Astrocyte (in vitro differentiated cells and primary cell): Measurements from ENCODE around the gene RPS3A. TPM values are rescaled to one million over a fixed set of nuclear protein-coding genes. Genes with fewer than 3 reads are reported as not detected.

ENCODE experiments used
- DNase-seq: peaks from one replicate; pipeline ENCODE4 v3.0.0-alpha.2; 2010; ENCODE audit warnings: low read depth
- FAIRE-seq: peaks from 2 replicates; lab custom pipeline; 2011; peaks lifted over from hg19 to GRCh38; lab: Jason Lieb, UNC
- H2AFZ ChIP-seq: 2 replicates; pipeline ENCODE4 v1.6.0; 2012; ENCODE audit warnings: low read depth, low read length, inconsistent platforms
- H3K27ac ChIP-seq: 2 replicates; pipeline ENCODE4 v1.5.1; 2011; ENCODE audit warnings: low read depth, low read length, inconsistent platforms
- H3K27me3 ChIP-seq: 2 replicates; pipeline ENCODE4 v1.6.0; 2011; ENCODE audit warnings: low read length, inconsistent platforms; ENCODE audit not compliant: insufficient read depth
- H3K36me3 ChIP-seq: 2 replicates; pipeline ENCODE4 v1.5.1; 2011; ENCODE audit warnings: low read length, inconsistent platforms; ENCODE audit not compliant: insufficient read depth
- H3K4me1 ChIP-seq: 2 replicates; pipeline ENCODE4 v1.5.1; 2011; ENCODE audit warnings: low read length, inconsistent platforms; ENCODE audit not compliant: insufficient read depth
- H3K4me2 ChIP-seq: 2 replicates; pipeline ENCODE4 v1.6.0; 2012; ENCODE audit warnings: low read length, inconsistent platforms
- H3K4me3 ChIP-seq: 2 replicates; pipeline ENCODE4 v1.5.1; 2011; ENCODE audit warnings: low read depth, mild to moderate bottlenecking, low read length, inconsistent platforms; ENCODE audit not compliant: insufficient read depth
- H3K79me2 ChIP-seq: 2 replicates; pipeline ENCODE4 v1.6.0; 2012; ENCODE audit warnings: mild to moderate bottlenecking, low read length, inconsistent platforms; ENCODE audit not compliant: insufficient read depth
- H3K9ac ChIP-seq: 2 replicates; pipeline ENCODE4 v1.6.0; 2012; ENCODE audit warnings: mild to moderate bottlenecking, low read length, inconsistent platforms
- H3K9me3 ChIP-seq: 2 replicates; pipeline ENCODE4 v1.5.1; 2012; ENCODE audit warnings: low read depth, mild to moderate bottlenecking, low read length, inconsistent platforms; ENCODE audit not compliant: insufficient read depth
- H4K20me1 ChIP-seq: 2 replicates; pipeline ENCODE4 v1.6.0; 2012; ENCODE audit warnings: low read length, inconsistent platforms; ENCODE audit not compliant: insufficient read depth
- H3K27ac Mint-ChIP-seq: one replicate; pipeline ENCODE4 v1.8.0; 2021; ENCODE audit warnings: mild to moderate bottlenecking, mixed read lengths; ENCODE audit not compliant: unreplicated experiment
- H3K27me3 Mint-ChIP-seq: one replicate; pipeline ENCODE4 v1.8.0; 2021; ENCODE audit warnings: low read depth, mixed read lengths; ENCODE audit not compliant: unreplicated experiment
- H3K36me3 Mint-ChIP-seq: one replicate; pipeline ENCODE4 v1.8.0; 2021; ENCODE audit warnings: low read depth, mixed read lengths; ENCODE audit not compliant: unreplicated experiment
- H3K4me1 Mint-ChIP-seq: one replicate; pipeline ENCODE4 v1.8.0; 2021; ENCODE audit warnings: low read depth, mixed read lengths; ENCODE audit not compliant: unreplicated experiment
- H3K4me3 Mint-ChIP-seq: one replicate; pipeline ENCODE4 v1.8.0; 2021; ENCODE audit warnings: mild to moderate bottlenecking, moderate library complexity, mixed read lengths; ENCODE audit not compliant: unreplicated experiment
- H3K9me3 Mint-ChIP-seq: one replicate; pipeline ENCODE4 v1.8.0; 2021; ENCODE audit warnings: mild to moderate bottlenecking, mixed read lengths; ENCODE audit not compliant: unreplicated experiment
- EZH2 ChIP-seq: IDR thresholded peaks from 2 replicates; pipeline ENCODE4 v1.6.1; 2012; ENCODE audit warnings: mild to moderate bottlenecking, low read length, inconsistent platforms; ENCODE audit not compliant: insufficient read depth
- total RNA-seq: library from RNA; stranded (reverse); gene quantifications from 2 replicates; pipeline ENCODE4 v1.2.1, GENCODE V29; 2021
- TF ChIP-seq, protein P1 (sequence below): IDR thresholded peaks from 2 replicates; pipeline ENCODE4 v1.5.1; 2011; ENCODE audit warnings: low read depth, mild to moderate bottlenecking, inconsistent platforms, low read length, moderate library complexity; ENCODE audit not compliant: insufficient read depth

Gene RPS3A
- total RNA-seq, 1 donor from 2014 or later = 1,351 TPM

DNA sequence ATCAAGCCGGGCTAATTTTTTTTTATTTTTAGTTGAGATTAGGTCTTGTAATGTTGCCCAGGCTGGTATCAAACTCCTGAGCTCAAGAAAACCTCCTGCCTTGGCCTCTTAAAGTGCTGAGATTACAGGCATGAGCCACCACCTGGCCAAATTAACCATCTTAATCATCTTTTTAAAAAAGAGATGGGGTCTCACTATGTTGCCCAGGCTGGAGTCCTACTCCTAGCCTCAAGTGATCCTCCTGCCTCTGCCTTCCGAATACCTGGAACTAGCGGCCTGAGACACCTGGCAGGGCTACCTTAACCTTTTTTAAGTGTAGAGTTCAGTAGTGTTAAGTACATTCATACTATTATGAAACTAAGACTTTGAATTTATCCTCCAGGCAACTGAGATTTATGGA, 1.7 kb upstream of the RPS3A start:
- Histone ChIP-seq H3K27ac (no peak overlapping the region), H3K79me2 (peaks cover 34% of the 10 kb centered on the region), H3K27me3 (no peaks in the 10 kb centered on the region), H2AFZ (no peak overlapping the region), H4K20me1 (peaks cover 31% of the 10 kb centered on the region), H3K4me1 (peaks cover 9% of the 10 kb centered on the region), H3K9ac (no peak overlapping the region), H3K4me3 (no peak overlapping the region), H3K36me3 (peaks cover 22% of the 10 kb centered on the region), H3K4me2 (no peak overlapping the region), H3K9me3 (no peaks in the 10 kb centered on the region)
- Mint-ChIP-seq H3K36me3 (peaks cover 23% of the 10 kb centered on the region), H3K4me3 (no peak overlapping the region), H3K27ac (no peak overlapping the region), H3K27me3 (no peaks in the 10 kb centered on the region), H3K9me3 (no peaks in the 10 kb centered on the region), H3K4me1 (peaks cover 9% of the 10 kb centered on the region)
- FAIRE-seq (no peak), DNase-seq (no peak)
- TF ChIP-seq, protein P1, sequence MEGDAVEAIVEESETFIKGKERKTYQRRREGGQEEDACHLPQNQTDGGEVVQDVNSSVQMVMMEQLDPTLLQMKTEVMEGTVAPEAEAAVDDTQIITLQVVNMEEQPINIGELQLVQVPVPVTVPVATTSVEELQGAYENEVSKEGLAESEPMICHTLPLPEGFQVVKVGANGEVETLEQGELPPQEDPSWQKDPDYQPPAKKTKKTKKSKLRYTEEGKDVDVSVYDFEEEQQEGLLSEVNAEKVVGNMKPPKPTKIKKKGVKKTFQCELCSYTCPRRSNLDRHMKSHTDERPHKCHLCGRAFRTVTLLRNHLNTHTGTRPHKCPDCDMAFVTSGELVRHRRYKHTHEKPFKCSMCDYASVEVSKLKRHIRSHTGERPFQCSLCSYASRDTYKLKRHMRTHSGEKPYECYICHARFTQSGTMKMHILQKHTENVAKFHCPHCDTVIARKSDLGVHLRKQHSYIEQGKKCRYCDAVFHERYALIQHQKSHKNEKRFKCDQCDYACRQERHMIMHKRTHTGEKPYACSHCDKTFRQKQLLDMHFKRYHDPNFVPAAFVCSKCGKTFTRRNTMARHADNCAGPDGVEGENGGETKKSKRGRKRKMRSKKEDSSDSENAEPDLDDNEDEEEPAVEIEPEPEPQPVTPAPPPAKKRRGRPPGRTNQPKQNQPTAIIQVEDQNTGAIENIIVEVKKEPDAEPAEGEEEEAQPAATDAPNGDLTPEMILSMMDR = no peak
- no peak for TF ChIP-seq EZH2

DNA sequence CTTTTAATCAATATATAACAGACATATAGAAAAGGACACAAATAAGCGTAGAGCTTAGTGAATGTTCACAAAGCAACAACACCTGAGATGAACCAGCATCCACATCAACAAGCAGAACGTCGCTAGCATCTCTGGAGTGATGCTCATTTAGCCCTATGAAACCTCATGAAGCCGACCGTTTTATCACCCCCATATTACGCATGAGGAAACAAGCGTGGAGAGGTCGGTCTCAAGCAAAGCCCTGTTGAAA, 524 bp upstream of the RPS3A start:
- Histone ChIP-seq H3K4me3 (peak overlapping the region; percentile 100), H3K27me3 (no peaks in the 10 kb centered on the region), H3K9me3 (no peaks in the 10 kb centered on the region), H3K4me1 (peaks cover 9% of the 10 kb centered on the region), H4K20me1 (peaks cover 42% of the 10 kb centered on the region), H3K36me3 (peaks cover 33% of the 10 kb centered on the region), H2AFZ (peak overlapping the region; percentile 92), H3K27ac (peak overlapping the region; percentile 66), H3K9ac (peak overlapping the region; percentile 73), H3K79me2 (peaks cover 45% of the 10 kb centered on the region), H3K4me2 (peak overlapping the region; percentile 82)
- H3K27me3 Mint-ChIP-seq = no peaks in the 10 kb centered on the region
- H3K9me3 Mint-ChIP-seq = no peaks in the 10 kb centered on the region
- peaks cover 27% of the 10 kb centered on the region for H3K36me3 Mint-ChIP-seq
- peaks cover 11% of the 10 kb centered on the region for H3K4me1 Mint-ChIP-seq
- no peak for FAIRE-seq
- TF ChIP-seq EZH2 = no peak
- TF ChIP-seq, protein P1 = no peak
- H3K27ac Mint-ChIP-seq = peak overlapping the region; percentile 96
- peak overlapping the region; percentile 95 for H3K4me3 Mint-ChIP-seq
- no peak for DNase-seq

DNA sequence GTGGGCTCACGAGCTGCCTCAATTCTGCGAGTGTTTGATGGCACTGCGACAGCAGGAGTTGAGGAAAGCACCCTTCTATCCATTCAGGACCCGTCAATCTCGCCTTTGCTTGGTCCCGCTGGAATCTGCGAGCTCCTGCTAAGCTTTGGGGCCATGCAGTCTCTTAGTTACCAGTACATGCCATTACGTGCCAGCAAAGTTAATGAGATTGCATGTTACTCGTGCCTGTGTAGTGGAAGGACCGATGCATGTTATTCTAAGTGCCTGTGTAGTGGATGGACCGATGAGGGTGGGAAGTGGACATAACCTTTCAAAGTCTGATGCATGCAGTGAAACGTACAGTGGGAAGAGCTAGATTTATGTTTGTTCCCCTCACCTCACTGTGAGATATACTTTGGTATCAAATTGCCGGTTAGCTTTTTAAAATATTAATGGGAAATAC, 569 bp downstream of the RPS3A start:
- H3K27me3 ChIP-seq = no peaks in the 10 kb centered on the region
- Mint-ChIP-seq H3K9me3 (no peaks in the 10 kb centered on the region), H3K27me3 (no peaks in the 10 kb centered on the region), H3K4me3 (peak overlapping the region; percentile 95), H3K27ac (peak overlapping the region; percentile 96), H3K4me1 (peaks cover 11% of the 10 kb centered on the region), H3K36me3 (peaks cover 27% of the 10 kb centered on the region)
- peak overlapping the region; percentile 98 for H3K9ac ChIP-seq
- H3K27ac ChIP-seq = peak overlapping the region; percentile 93
- H3K9me3 ChIP-seq = no peaks in the 10 kb centered on the region
- H2AFZ ChIP-seq = peak overlapping the region; percentile 79
- DNase-seq (peak; percentile 39), FAIRE-seq (no peak)
- peaks cover 44% of the 10 kb centered on the region for H3K36me3 ChIP-seq
- peak overlapping the region; percentile 87 for H3K4me2 ChIP-seq
- peaks cover 51% of the 10 kb centered on the region for H3K79me2 ChIP-seq
- TF ChIP-seq EZH2 = no peak
- TF ChIP-seq, protein P1 = no peak
- H3K4me3 ChIP-seq = peak overlapping the region; percentile 100
- H4K20me1 ChIP-seq = peaks cover 53% of the 10 kb centered on the region
- H3K4me1 ChIP-seq = peaks cover 9% of the 10 kb centered on the region
